ENCODE results near the gene ELP1. TPM values are rescaled to one million over a fixed set of nuclear protein-coding genes. Genes with fewer than 3 reads are reported as not detected.
"Not testable (repeated sequence)": the region's sequence is repeated elsewhere in the genome, so short reads cannot be mapped to it uniquely, and the experiment has no call there.

The ELP1 gene
- total RNA-seq, 1 experiment from 2014 or later, result 53.6 TPM

DNA sequence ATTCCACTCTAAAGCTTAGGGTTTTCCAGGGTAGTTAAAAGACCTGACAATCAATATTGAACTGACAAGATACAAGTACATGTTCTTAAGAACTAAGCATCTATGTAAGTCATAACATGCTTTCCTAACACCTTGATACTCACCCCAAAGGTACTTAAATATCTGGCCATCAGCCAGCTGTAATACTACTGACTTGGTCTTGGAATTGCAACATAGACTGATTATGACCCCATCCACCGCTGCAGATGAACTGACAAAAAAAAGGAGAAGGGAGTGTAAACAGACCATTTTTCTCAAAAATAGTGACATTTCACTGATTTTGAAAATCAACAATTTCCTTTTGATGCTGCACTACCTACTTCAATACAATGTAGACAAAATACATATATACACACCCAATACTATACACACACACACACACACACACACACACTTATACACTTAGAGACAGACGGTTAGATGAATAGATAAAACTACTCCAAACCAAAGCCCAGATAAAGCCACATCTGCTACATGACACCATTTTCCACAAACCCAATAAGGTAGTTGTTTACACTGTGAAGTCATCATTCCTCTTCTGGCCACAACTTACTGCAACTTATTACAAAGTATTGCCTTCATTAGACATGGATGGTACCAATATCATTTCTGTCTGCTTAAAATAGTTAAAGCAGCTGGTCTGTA, 30.4 kb downstream of the ELP1 start:
- POLR2A ChIA-PET (ENCODE audit: unreplicated experiment), result no interaction called here
- BruUV-seq (replicated peaks), result no TSS peak
- CTCF ChIA-PET, result no interaction called here

DNA sequence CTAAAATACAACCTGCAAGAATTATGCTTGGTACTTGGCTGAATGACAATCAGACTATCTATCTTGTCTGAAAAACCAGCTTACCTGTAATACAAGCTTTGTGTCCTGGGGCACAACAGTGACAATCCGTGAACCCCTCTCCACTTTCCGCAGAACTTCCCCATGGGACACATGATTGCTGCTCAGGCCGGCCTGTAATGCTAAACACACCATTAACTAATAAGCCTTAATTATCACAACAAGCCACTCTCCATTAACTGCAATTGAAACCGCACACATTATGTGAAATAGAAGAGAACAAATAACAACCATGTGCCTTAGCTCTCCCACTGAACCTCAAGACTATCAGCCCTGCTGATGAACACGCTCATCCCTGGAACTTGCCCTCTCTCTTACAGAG, 33.7 kb downstream of the ELP1 start:
- CTCF ChIA-PET, result no interaction called here
- ATAC-seq (no peak), DNase-seq (no peak)
- Histone ChIP-seq H3K4me3 (ENCODE audit: low read length) (no peak overlapping the region), H3K9me2 (replicated peaks; ENCODE audit: low read length) (no peaks in the 10 kb centered on the region), H3K4me2 (ENCODE audit: low read length) (no peak overlapping the region), H3K36me3 (ENCODE audit: low read depth, low read length) (peaks cover 28% of the 10 kb centered on the region; the same call in 1 of the 2 replicates), H3K79me2 (ENCODE audit: low read length) (no peaks in the 10 kb centered on the region), H3F3A (ENCODE audit: low read length, unreplicated experiment) (no peaks in the 10 kb centered on the region), H3K4me1 (ENCODE audit: insufficient read depth, low read length) (no peaks in the 10 kb centered on the region; the same call in 1 of the 2 replicates), H2AFZ (ENCODE audit: low read length) (no peak overlapping the region), H3K9ac (ENCODE audit: low read length) (no peak overlapping the region), H3K27me3 (ENCODE audit: low read length) (no peaks in the 10 kb centered on the region), H3K9me3 (ENCODE audit: low read length) (no peaks in the 10 kb centered on the region), H4K20me1 (ENCODE audit: low read length) (no peaks in the 10 kb centered on the region), H3K27ac (ENCODE audit: low read length) (no peak overlapping the region)
- no peak for TF ChIP-seq EZH2phosphoT487 (IDR thresholded peaks at IDR 0.05; ENCODE audit: borderline replicate concordance, low read length)
- intact Hi-C loops (cut with micrococcal nuclease), result no loop called here
- BruUV-seq (replicated peaks), result no TSS peak
- POLR2A ChIA-PET (ENCODE audit: unreplicated experiment), result no interaction called here

More for the DNA sequence above, 30.4 kb downstream of the ELP1 start:
- Histone ChIP-seq H3K4me2 (ENCODE audit: low read length) (no peak overlapping the region), H3K79me2 (ENCODE audit: low read length) (no peaks in the 10 kb centered on the region), H3K4me3 (ENCODE audit: low read length) (no peak overlapping the region), H3K9ac (ENCODE audit: low read length) (no peak overlapping the region), H3K27ac (ENCODE audit: low read length) (no peak overlapping the region), H3K36me3 (ENCODE audit: low read depth, low read length) (peaks cover 20% of the 10 kb centered on the region), H3K4me1 (ENCODE audit: insufficient read depth, low read length) (no peaks in the 10 kb centered on the region; the same call in 1 of the 2 replicates), H2AFZ (ENCODE audit: low read length) (no peak overlapping the region), H3F3A (ENCODE audit: low read length, unreplicated experiment) (no peaks in the 10 kb centered on the region), H3K27me3 (ENCODE audit: low read length) (no peaks in the 10 kb centered on the region), H4K20me1 (ENCODE audit: low read length) (no peaks in the 10 kb centered on the region), H3K9me3 (ENCODE audit: low read length) (no peaks in the 10 kb centered on the region), H3K9me2 (replicated peaks; ENCODE audit: low read length) (no peaks in the 10 kb centered on the region)
- ATAC-seq (no peak), DNase-seq (peak; percentile 27)
- no peak for TF ChIP-seq CTCF (conservative IDR thresholded peaks at IDR 0.05; ENCODE audit: low read depth, low read length)
- TF ChIP-seq EZH2 (IDR thresholded peaks at IDR 0.05; ENCODE audit: low read length, unreplicated experiment), result no peak
- TF ChIP-seq EZH2phosphoT487 (IDR thresholded peaks at IDR 0.05; ENCODE audit: borderline replicate concordance, low read length), result no peak
- intact Hi-C loops (cut with micrococcal nuclease), result no loop called here

GRCh38 chr9:108899023-108899695, 34.8 kb downstream of the ELP1 start:
- H4K20me1 ChIP-seq (ENCODE audit: low read length); H3K27ac ChIP-seq (ENCODE audit: low read length); H3K27me3 ChIP-seq (ENCODE audit: low read length); H3K4me1 ChIP-seq (ENCODE audit: insufficient read depth, low read length); CTCF ChIA-PET; H3K79me2 ChIP-seq (ENCODE audit: low read length); H3K4me2 ChIP-seq (ENCODE audit: low read length); POLR2A ChIA-PET (ENCODE audit: unreplicated experiment); H3K9me3 ChIP-seq (ENCODE audit: low read length); DNase-seq; H3K9me2 ChIP-seq (replicated peaks; ENCODE audit: low read length); H3K9ac ChIP-seq (ENCODE audit: low read length); H3F3A ChIP-seq (ENCODE audit: low read length, unreplicated experiment); intact Hi-C loops (cut with micrococcal nuclease); BruUV-seq (replicated peaks); ATAC-seq; H3K4me3 ChIP-seq (ENCODE audit: low read length); H2AFZ ChIP-seq (ENCODE audit: low read length): not testable (repeated sequence)
- H3K36me3 ChIP-seq (ENCODE audit: low read depth, low read length), result peaks cover 22% of the 10 kb centered on the region; the same call in 1 of the 2 replicates

All from PC-3 (cell line).